ENCODE measurements around the gene WDR27.

DNA sequence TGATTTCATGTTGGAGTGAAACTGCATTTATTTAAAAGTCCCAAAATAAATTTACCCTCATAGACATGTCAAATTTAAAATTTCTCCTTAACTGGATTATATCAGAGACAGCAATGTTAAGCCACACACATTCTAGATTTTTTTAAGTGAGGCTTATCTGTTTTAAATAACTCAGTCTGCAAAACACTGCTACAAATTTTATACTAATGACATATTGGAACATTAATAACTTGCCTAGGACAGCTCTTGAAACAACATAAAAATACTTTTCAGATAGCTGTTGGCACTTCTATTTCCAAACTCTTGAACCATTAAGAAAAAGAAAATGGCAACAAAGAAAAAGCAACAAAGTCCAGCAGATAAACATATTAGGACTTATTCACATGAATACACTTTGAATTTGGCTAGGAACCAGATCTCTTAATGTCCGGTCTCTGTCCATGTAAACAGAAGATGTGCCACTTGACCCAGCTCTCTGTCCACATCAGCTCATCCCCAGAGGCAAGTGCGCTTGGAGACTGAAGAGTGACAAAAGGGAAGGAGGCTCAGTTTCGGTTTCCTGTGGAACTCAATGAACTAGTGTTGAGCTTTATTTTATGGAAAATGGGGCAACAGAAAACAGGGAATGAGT, 228.9 kb downstream of the WDR27 start:
- TF ChIP-seq POLR2A (IDR thresholded peaks at IDR 0.05) (no peak), EP300 (IDR thresholded peaks at IDR 0.05) (no peak)
- TF ChIP-seq, protein P1, sequence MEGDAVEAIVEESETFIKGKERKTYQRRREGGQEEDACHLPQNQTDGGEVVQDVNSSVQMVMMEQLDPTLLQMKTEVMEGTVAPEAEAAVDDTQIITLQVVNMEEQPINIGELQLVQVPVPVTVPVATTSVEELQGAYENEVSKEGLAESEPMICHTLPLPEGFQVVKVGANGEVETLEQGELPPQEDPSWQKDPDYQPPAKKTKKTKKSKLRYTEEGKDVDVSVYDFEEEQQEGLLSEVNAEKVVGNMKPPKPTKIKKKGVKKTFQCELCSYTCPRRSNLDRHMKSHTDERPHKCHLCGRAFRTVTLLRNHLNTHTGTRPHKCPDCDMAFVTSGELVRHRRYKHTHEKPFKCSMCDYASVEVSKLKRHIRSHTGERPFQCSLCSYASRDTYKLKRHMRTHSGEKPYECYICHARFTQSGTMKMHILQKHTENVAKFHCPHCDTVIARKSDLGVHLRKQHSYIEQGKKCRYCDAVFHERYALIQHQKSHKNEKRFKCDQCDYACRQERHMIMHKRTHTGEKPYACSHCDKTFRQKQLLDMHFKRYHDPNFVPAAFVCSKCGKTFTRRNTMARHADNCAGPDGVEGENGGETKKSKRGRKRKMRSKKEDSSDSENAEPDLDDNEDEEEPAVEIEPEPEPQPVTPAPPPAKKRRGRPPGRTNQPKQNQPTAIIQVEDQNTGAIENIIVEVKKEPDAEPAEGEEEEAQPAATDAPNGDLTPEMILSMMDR (IDR thresholded peaks at IDR 0.05), result no peak
